ENCODE results near the gene KCND1. TPM values are rescaled to one million over a fixed set of nuclear protein-coding genes. Genes with fewer than 3 reads are reported as not detected.

Gene KCND1
- total RNA-seq, 1 donor from 2014 or later: 0.28 TPM

DNA sequence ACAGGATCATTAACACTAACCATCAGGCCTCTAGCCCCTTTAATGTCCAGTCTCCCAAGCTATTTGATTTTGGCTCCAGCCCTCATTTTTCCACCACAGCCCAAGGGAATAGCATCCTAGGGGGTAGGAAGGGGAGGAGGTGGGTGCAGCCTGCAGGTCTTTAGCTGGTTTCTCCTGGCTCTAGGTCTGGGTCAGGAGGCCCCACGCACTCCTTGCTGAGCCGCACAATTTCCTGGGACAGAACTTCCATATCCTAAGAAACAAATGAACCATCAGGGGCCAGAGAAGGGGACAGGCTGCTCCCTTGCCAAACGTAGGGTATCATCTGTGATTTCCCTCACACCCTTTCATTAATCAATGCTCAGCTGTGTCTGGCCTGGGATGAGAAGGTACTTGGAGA is 2.4 kb upstream of the KCND1 start:
- no peak for ATAC-seq

DNA sequence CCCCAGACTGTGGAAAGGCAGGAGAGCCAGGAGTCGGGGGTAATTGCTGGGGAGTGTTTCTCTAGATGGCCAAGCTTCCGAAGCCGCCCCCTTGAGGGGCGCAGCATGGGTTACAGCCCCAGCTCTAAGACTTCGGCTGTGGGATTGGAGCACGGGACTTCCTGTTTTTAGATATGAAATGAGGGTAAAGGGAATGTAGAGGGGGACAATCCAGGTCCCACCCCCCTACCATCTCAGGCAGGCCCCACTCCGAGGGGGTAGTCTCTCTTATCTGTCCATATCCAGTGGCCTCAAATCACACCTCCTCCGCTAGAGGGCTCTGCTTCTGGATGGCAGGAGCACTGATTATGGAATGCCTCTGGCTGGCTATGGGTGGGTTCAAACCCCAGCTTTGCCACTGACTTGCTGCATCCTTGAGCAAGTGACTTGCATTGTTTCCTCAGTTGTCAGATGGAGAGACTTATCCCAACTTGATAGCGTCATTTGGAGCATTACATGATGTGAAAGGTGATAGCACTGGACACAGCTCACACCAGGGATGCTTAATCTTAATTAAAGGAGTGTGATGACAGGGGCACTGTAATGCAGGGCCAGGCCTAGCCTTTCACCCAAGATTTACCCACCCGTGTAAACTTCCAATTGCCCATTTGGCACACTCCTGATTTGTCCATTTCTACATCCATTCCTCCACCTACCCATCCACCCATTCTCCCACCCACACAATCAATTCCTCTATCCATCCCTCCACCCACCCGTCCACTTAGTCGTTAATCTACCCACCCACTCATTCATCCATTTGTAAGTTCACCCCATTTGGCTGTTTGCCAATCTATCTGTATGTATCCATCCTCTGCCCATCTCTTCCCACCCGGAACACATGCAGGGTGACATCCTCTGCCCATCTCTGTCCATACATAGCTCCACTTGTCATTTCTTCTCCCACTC is 848 bp upstream of the KCND1 start:
- peak; percentile 7 for ATAC-seq

DNA sequence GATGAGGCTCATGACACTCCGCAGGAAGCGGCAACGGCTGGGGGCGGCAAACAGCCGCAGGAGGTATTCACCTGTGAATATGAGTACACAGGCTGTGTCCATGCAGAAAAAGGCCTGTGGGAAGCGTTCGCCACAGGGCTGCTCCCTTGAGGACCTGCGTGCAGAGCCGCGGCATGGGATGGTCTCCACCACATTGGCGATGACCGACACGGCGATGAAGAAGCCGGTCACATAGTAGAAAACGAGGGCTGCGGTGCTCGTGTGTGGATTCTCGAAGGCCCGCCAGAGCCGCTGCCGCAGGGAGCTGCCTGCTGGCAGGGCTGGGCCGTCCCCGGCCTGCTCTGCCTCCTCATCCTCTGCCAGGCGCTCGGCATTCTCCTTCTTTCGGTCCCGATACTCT is 2.2 kb downstream of the KCND1 start:
- no peak for ATAC-seq

DNA sequence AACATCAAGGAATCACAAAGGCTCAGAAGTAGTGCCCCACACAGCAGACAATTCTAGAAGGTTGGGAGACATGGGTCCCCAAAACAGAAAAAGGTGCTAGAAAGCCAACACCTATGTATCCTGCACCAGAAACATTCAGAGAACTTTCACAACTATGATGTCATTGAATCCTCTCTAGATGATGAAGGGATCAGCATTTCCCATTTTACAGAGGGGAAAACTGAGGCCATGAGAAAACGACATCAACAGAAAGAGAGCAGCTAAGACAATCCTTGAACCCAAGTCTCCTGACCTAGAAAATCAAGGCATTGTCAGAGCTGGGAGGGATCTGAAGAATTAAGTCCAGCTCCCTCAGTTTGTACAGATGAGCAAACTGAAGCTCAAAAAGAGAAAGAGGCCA is 3.3 kb downstream of the KCND1 start:
- no peak for ATAC-seq

DNA sequence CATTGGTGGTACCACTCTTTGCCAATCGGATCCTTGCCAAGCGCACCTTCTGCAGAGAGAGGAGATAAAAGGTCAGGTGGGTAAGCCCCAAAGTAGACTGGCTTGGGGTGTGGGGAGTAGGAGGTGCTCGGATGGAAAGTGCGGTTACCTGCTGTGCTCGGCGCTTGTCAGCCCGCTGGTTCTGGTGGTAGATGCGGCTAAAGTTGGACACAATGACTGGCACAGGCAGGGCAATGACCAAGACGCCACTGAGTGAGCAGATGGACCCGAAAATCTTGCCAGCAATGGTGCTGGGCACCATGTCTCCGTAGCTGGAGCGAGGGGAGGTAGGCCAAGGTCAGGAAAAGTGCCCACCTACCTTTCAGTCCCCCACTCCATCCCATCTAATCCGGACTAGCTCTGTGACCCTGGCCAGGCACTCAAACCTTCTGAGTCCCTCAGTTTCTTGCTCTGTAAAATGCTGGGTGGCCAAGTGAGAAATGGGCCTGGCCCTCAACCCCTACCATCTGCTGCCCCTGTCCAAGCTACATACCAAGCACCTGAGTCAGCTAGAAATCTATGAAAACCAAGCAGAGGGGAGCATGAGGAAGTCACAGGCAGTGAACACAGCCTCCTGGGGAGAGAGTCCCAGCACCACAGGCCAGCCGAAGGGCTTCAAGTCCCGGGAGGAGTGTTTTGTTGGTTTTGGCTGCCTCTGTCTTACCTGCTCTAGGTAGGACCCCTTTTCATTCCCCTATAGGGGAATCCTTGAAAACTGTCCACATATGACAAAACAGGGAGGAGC is 4.7 kb downstream of the KCND1 start:
- ATAC-seq: no peak

DNA sequence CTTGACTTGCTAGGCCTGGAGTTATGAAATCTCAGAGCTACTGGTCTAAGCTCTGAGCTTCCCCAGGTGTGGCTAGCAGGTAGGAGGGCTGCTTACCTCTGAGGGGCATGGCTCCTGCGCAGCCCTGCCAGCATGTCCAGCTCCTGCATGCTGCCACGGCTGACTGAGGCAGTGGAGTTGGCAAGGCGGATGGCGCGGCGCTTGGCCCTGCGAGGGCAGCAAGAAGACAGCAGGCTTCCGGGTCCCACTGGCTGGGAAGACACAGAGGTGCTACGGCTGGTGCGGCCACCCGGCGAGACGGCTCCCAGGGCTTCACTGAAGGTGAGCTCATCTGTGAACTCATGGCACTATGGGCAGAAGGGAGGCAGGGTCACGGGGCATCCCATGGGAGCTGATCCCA is 5.7 kb downstream of the KCND1 start:
- no peak for ATAC-seq

DNA sequence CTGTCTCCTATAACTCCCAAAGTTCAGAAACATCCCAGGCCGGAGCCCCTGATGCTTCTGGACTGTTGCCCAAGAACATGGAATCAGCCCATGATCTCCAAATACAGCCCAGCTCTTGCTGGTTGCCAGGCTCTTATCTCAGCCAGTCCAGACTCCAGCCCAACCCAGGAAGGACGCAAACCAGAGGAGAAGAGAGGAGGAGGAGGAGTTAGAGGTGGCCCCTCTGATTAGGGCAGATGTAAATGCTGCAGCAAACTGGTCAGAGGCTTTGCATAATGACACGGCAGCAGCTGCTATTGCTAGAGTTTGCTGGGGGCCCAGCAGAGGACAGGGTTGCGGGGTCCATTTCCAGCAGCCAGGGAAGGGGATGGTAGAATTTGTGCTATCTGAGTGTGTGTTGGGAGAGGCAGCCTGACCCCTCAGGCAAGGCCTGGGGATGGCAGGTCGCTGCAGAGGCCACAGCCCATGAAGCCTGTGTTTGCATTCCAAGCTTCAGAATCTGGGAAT is 10.0 kb downstream of the KCND1 start:
- no peak for ATAC-seq

DNA sequence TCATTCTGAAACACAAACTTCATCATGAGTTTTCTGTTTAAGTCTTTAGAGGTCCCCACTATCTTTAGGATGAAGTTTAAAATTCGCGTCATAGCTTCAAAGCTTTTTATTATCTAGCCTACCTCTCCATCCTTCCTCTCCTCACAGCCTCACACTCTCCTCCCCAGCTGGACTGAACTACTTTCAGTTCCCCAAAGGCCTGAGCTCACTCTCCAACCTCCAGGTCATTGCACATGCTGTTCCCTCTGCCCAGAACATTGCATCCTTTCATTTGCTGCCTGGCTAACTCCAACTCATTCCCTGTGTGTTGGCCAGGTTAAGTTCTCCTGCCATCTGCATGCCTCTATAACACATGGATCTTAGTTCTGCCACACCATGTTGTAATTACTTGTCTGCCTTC is 11.4 kb downstream of the KCND1 start:
- no peak for ATAC-seq

DNA sequence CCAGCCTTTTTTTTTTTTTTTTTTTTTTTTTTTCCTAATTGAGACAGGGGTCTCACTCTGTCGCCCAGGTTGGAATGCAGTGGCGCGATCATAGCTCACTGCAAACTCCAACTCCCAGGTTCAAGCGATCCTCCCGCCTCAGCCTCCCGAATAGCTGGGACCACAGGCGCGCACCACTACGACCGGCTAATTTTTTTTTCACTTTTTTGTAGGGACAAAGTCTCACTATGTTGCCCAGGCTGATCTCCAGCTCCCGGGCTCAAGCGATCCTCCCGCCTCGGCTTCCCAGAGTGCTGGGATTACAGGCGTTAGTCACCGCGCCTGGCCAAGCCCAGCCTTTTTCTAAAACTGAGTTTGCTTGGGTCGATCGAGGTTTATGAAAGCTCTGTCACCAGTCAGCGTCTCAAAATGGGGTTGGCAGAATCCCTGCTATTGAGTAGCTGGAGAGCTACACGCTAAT is 13.0 kb downstream of the KCND1 start:
- ATAC-seq: peak; percentile 10

DNA sequence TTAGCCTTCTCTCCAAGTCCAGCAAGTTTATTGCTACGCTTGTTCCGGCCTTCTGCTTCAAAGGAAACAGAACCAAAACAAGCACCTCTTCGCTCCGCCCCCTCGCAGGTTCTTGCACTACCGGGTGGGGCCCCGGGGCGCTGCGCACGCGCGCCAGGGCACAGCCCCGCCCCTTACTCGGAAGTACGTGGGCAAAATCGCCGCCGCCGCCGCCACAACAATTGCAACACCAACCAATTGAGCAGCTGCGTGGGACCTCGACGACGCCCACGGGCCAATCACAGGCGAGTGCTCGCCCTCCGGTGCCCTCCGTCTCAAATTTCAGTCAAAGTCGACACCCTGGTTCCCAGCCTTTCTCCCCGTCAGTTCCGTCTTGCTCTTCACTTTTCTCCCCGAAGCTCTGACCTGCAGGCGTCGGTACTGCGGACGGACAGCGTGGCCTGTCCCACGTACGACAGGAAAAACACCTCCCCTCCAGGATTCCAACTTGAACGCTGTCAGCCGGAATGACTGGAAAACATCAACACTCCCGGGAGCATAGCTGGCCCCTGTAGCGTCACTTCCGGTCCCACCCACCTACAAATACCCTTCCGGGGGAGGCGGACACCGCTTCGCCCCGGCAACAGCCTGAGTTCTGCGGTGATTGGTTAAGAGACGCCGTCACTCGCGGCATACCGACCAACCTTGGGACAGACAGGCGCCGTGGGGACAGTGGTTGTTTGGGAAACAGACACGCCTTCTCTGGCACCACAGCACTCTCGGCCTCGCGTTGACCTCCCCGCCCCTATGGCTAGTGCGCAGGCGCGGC is 13.6 kb downstream of the KCND1 start:
- peak; percentile 93 for ATAC-seq

DNA sequence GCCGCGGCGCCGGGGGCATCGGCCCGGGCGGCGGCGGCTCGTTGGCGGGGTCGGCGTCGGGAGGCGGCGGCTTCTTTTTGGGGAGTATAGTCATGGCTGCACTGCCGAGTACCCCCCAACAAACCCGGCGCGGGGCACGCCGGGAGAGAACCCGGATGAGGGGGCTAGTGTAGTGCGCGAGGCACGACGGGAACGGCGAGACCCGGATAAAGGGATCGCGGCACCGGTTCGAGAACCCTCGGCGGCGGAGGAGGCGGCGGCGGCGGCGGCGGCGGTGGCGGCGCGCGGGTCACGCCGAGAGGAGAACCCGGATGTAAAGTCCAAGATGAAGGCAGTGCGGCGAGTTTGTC is 14.2 kb downstream of the KCND1 start, which contains the start of gene OTUD5:
Gene OTUD5 (minus strand): TSS at position 131 of the 350 bp plus-strand sequence. CDS start 37 bp downstream, at position 94.
- peak; percentile 8 for ATAC-seq

DNA sequence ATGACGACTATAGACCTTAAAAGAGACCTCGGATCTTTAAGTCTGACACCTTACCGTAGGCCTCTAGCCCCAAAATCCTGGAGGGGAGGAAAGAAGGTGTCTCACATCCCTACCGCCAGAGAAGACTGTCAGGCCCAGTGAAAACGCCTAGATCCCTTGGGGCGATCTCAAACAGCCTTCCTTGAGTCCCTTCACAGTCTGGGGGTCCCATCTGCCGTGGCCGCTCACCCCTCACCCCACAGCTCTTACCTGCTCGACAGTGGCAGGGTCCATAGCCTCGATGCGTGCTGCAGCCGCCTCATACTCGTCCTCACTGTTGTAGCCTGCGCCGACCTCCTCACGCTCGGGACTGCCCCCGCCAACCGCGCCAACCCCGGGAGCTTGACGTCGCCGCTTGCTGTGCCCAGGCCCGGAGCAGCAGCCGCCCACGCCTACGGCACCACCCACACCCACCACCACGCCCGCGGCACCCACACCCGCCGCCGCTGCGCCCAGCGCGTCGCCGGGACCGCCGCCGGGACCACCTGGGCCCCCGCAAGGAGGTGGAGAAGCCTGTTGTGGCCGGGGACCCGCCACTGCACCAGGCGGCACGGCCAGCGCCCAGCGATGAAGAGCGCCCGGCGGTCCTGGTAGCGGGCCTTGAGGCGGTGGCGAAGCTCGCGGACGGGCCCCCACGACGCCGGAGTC is 14.8 kb downstream of the KCND1 start:
- peak; percentile 13 for ATAC-seq

DNA sequence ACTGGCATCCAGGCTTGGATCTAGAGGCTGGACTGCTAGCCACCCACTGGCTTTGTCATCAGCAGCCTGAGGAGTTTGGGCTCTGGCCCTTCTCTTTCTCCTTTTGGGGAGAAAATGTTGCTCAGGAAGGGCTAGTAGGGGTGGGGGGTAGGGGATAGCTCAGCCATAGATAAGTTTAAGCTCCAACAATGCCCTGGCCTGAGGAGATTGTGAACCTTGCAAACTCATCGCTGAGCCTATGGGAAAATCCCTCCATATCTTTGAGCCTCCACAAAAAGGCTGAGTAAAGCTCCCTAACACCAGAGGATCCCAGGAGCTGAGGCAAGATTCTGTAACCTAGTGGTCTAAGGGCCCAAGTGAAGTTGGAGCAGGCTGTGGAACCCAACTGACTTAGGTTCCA is 23.1 kb downstream of the KCND1 start:
- no peak for ATAC-seq

DNA sequence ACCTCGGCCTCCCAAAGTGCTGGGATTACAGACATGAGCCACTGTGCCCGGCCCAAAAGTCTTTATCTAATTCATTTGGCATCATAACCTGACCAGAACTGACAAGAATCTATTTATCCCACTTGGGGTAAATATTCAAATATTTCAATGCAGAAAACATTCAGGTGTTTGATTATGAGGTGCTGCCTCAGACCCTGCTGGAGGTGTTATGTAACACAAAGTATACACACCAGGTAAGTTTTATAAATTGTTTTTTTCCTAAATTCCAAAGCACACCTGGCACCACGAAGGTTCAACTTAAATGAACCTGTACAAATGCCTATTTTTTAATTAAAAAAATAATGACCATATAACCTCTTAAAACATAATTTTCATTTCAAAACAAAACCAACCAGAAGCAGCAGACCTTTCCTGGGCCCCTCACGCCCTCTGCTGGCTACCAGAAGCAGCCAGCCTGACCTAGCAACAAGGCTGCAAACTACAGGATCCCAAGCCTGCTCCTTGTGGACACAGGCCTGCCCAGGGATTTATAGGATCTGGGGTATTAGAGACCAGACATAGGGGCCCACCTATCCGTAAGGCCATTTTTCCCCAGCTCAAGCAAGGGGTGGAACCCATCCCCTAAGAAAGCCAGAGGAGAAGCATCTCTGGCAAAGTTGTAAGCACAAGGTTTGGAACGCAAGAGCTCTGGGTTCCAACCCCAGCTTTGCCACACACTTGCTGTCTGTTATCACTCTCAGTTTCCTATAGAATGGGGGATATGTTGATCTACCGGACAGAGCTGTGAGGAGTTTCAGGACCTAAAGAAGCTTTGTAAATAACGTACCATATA is 25.9 kb downstream of the KCND1 start:
- peak; percentile 58 for ATAC-seq

DNA sequence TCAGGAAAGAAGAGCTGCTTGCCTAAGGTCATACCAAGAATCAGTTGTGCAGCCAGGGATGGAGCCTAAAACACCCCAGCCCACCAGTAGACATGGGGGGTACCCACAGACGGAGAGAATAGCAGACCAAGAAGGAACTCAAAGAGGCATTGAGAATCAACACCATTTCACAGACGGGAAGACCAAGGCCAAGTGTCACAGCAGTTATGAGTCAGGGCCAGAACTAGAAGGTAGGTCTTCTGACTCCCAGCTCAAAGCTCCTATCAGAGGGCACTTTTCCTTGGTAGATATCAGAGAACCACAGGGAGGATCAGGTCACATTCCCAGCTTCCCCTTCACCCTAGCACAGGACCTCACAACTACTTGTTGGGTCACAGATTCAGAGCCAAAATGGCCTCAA is 28.7 kb downstream of the KCND1 start:
- no peak for ATAC-seq

DNA sequence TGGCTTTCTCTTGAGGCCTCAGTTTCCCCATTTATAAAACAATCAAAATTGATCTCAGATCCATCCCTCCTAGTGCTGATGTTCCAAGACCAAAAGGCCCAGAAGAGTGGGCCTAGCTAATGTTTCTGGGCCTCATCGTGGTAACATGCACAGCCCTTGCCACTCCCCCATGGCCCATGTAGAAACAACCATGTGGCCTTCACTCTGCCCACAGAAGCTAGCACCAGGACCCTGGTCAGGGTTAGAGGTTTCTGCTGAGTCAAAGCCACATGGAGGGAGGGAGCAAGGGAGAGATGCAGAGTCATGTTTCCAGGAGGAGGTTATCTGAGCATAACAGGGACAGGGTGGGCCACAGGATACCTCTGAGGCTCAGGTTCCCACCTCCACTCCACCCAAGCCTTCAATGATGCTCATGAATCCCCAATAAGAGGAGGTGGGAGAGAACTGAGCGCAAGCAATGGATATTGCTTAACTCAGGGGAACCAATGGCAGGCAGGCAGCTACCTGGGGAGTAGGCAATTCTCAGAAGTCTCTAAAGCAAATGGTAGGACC is 31.2 kb downstream of the KCND1 start:
- ATAC-seq: no peak

DNA sequence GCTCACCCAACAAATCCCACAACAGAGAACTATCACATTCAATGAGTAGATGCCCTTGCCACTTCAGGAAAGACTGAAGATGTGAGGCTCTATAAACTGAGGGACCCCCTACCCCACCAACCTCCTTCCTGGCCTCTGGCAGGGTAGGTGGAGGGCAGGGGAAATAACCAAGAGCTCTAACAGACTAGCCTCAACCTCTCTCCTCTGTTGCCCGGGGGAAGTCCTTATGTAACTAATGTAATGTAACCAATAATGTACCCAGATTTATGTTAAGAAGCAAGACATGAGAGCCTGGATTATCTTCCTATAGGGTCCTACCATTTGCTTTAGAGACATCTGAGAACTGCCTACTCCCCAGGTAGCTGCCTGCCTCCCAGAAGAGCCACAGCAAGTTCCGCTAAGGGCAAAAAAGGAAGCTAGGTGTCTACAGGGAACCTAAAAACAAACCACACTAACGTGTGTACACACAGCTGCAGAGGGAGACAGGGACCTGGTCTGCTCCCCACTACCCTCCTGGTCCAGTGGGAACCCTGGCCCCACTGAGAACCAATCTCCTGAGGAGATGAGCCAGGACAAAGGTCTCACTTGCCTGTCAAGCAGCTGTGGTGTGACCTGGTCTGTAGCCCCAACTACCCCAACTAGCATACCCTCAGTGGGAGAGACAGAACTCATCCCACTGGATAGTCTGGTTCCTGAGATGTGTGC is 32.0 kb downstream of the KCND1 start:
- ATAC-seq: no peak

DNA sequence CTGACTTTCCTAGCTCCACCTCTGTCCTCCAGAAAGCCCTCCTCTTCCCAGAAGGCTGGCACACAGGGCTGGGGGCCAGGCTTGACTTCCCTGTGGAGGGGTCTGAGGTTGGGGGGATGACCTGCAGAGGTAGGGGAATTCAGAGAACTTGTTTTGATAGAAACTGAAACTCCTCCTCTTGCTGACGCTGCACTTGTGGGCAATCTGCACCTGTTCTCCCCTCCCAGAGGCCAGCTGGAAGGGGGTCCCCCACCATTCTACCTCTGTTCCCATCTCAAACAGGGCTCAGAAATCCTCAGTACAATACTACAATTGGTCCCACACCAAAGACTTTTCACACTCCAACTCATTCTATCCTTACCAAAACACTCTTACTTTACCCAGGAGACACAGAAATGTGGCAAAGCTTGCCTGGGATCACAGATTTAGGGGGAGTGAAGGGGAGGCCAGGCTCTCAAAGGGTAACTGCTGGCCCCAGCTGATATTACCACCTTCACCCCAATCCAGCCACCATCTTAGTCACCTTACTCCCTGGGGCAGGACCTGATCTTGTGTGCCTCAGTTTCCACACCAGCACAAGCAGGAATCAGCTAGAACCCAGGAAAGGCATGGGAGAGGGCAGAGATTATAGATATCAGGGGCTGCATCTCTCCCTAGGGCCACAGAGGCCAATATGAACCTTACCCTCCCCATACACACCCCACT is 32.8 kb downstream of the KCND1 start:
- ATAC-seq: peak; percentile 26

Data from esophagus mucosa (tissue), 1 donor.